ENCODE results near the gene ETFB.

Gene ETFB

GRCh38 chr19:51361239-51361638 lies 4.9 kb downstream of the ETFB start:
- no peak for TF ChIP-seq CTCF (IDR thresholded peaks at IDR 0.05; ENCODE audit: low read depth, low read length, missing control alignments)
- no peak for DNase-seq (ENCODE audit: low read depth)
- in situ Hi-C loops (cut with HindIII; ENCODE audit: low sequenced_read_pairs), result no loop called here
- no peak overlapping the region for H3K4me3 ChIP-seq (ENCODE audit: low read depth, low read length)

- in situ Hi-C loops (cut with HindIII; ENCODE audit: low sequenced_read_pairs), result no loop called here
- no peak overlapping the region for H3K4me3 ChIP-seq (ENCODE audit: low read depth, low read length)
- TF ChIP-seq CTCF (IDR thresholded peaks at IDR 0.05; ENCODE audit: low read depth, low read length, missing control alignments), result no peak
- DNase-seq (ENCODE audit: low read depth), result peak; percentile 79
These were observed 6.9 kb downstream of the ETFB start for GRCh38 chr19:51359294-51359693.

GRCh38 chr19:51357952-51358351 lies 8.2 kb downstream of the ETFB start:
- H3K4me3 ChIP-seq (ENCODE audit: low read depth, low read length), result no peak overlapping the region
- DNase-seq (ENCODE audit: low read depth), result no peak
- in situ Hi-C loops (cut with HindIII; ENCODE audit: low sequenced_read_pairs), result no loop called here
- no peak for TF ChIP-seq CTCF (IDR thresholded peaks at IDR 0.05; ENCODE audit: low read depth, low read length, missing control alignments)

GRCh38 chr19:51356159-51356801 lies 9.9 kb downstream of the ETFB start:
- no peak for TF ChIP-seq CTCF (IDR thresholded peaks at IDR 0.05; ENCODE audit: low read depth, low read length, missing control alignments)
- DNase-seq (ENCODE audit: low read depth), result no peak
- no peak overlapping the region for H3K4me3 ChIP-seq (ENCODE audit: low read depth, low read length)
- in situ Hi-C loops (cut with HindIII; ENCODE audit: low sequenced_read_pairs), result no loop called here

GRCh38 chr19:51354742-51355148 lies 11.4 kb downstream of the ETFB start:
- in situ Hi-C loops (cut with HindIII; ENCODE audit: low sequenced_read_pairs), result no loop called here
- no peak for TF ChIP-seq CTCF (IDR thresholded peaks at IDR 0.05; ENCODE audit: low read depth, low read length, missing control alignments)
- DNase-seq (ENCODE audit: low read depth), result no peak
- no peak overlapping the region for H3K4me3 ChIP-seq (ENCODE audit: low read depth, low read length)

GRCh38 chr19:51354103-51354741 lies 12.0 kb downstream of the ETFB start:
- in situ Hi-C loops (cut with HindIII; ENCODE audit: low sequenced_read_pairs), result no loop called here

More at GRCh38 chr19:51354103-51354741, 12.0 kb downstream of the ETFB start:
- no peak for TF ChIP-seq CTCF (IDR thresholded peaks at IDR 0.05; ENCODE audit: low read depth, low read length, missing control alignments)
- DNase-seq (ENCODE audit: low read depth), result no peak
- H3K4me3 ChIP-seq (ENCODE audit: low read depth, low read length), result no peak overlapping the region

Measured in astrocyte of the cerebellum (primary cell).